Medulla oblongata (tissue), 1 donor: ENCODE data around the gene NOVA2.
A peak's percentile ranks its signal among the peaks of the same experiment; 100 is the strongest.

Experiments
- DNase-seq: peaks from one replicate; pipeline ENCODE4 v3.0.0-alpha.2; 2015; ENCODE audit errors: extremely low spot score

NOVA2 gene

DNA sequence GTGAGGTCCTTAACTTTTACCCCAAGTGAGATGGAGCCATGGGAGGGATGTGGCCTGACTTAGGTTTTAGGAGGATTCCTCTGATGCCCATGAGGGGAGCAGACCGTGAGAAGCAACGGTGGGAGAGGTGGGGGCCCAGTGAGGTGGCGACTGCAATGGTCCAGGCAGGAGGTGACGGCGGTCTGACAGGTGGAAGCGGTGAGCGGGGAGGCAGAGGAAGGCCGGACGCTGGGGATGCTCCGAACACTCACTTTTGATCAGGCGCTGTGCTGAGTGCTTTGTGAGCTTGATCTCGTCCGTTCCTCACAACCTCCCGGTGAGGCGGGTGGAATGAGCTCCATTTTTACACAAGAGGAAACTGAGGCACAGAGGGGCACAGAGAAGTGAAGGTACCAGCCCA lies 11.6 kb downstream of the NOVA2 start:
- no peak for DNase-seq

DNA sequence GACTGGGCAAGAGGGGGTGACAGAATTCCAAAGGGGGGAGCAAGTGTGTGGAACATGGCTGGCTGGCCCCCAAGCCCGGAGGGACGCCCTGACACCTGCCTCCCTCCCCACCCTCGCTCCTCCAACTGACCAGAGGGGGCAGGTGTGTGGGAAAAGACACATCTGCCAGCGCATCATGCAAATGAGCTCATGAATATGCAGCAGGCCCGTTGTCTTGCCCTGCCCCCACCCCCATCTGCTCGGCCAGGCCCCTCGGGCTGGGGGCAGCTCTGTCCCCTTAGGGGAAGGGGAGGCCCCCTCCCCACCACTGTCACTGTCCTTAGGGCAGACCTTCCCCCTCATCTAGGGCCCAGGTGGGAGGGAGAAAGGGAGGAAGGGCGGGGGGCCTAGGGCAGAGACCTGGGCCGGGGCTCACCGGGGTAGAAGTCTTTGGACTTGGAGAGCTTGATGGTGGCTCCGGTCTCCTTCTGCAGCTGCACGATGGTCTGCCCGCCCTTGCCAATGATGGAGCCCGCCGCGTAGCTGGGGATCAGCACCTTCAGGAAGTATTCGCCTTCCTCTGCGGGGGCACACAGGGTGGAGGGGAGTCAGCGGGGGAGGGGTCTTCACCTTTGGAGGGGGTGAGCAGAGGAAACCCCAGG lies 12.9 kb downstream of the NOVA2 start:
- no peak for DNase-seq

DNA sequence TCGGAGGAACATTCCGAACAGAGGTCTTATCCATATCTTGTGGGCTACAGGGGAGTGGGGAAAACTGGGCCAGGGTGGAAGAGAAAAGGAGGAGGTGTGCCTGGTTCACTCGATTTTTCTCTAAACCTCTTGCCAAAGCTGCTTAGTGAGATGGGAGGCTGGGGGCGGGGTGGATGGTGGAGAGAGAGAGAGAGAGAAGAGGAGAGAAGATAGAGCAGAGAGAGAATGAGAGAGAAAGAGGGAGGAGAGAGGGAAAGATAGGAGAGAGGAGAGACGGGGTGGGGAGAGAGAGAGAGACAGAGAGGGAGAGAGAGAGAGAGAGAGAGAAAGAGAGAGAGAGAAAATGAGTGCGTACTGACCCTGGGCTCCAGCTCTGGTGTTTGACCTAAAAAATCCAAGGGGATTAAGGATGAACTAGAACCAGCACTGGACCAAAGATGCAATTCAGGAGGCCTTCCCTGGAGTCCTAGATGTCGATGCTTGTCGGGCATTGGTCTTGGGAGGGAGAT lies 14.1 kb downstream of the NOVA2 start:
- no peak for DNase-seq

DNA sequence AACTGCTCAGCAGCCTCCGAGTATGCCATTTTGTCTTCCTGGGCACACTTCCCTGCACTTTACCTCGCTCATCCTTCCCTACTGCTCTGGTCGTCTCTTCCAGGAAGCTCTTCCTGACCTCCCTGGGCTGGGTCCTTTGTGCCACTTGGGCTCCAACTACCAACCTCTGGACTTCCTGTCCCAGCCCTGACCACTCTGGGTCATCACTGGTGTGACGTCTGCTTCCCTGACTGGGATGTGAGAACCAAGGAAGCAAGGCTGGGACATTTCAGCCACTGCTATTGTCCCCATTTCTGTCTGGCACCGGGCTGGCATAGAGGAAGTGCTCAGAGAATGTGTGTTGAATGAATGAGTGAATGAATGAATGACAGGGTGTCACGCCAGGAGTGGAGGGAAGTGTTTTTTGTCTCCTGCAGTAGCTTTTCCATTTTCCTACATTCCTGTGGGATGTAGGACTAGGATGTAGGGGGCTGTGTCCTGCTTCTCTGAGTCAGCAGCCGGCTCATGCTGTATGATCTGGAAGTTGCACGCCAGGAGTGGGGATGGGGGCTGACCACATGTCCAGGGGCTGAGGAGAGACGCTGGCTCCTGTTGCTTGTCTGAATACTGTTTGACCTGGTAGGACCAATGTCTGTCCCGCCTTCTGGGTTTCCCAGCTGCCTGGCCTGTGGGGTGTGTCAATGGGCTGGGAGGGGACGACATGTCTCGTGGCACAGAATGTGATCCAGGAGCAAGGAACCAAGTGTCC lies 14.7 kb downstream of the NOVA2 start:
- no peak for DNase-seq

DNA sequence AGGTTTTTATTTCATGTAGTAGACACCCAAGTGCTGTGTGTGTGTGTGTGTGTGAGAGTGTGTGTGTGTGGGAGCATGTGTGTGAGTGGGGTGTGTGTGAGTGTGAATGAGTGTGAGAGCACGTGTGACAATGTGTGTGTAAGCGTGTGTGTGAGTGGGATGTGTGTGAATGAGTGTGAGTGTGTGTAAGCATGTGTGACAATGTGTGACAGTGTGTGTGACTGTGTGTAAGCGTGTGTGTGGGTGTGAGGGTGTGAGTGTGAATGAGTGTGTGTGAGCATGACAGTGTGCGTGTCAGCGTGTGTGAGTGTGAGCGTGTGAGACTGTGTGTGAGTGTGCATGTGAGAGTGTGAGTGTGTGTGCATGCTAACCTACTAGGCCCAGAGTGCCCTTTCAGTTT lies 15.3 kb downstream of the NOVA2 start:
- DNase-seq = no peak

DNA sequence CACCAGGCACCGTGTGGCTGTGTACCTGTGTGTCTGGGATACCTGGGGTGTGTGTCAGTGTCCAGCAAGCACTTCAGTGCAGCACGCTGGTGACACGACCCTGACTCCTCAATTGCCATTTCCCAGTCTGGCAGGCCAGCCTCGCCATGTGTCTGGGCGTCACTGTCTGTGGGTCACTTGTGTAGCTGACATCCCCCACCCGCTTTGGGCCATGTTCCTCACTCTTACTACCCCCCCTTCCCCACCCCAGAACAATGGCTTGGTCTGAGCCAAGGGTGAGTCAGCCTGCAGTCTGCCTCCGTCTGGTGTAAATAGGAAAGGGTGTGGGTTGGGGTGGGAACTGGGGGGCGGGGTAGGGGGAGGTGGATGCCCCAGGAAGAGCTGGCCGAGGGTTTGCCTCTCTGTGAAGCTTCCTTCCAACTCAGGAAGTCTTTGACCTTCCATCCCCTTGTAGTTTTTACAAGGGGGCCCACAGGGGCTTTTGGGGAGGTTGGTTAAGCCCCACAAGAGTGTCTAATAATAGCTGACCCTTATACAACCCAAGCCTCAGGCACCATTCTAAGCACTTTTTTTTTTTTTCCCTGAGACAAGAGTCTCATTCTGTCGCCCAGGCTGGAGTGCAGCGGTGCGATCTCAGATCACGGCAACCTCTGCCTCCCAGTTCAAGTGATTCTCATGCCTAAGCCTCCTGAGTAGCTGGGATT lies 17.6 kb downstream of the NOVA2 start:
- DNase-seq = peak; percentile 87

- DNase-seq = no peak
These were observed 19.5 kb downstream of the NOVA2 start for GRCh38 chr19:45954156-45954555.

DNA sequence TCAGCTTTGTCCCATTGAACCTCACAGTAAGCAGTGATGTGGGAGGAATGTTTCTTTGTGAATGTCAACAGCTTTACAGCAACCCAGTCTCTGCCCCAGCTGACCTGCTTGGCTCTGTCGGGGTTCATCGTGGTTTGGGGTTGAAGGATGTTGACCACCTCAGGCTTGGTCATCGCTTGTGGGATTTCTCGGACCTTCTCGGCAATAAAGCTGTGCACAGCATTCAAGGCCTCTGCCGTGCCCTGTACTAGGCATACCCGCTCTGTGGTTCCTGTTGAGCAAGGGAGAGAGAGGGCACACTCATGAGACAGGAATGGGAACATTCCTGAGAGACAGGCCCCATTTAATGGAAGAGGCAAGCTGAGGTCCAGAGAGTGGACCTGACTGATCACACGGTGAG lies 20.0 kb downstream of the NOVA2 start:
- DNase-seq = no peak

GRCh38 chr19:45952686-45953505 lies 20.8 kb downstream of the NOVA2 start:
- DNase-seq = no peak

DNA sequence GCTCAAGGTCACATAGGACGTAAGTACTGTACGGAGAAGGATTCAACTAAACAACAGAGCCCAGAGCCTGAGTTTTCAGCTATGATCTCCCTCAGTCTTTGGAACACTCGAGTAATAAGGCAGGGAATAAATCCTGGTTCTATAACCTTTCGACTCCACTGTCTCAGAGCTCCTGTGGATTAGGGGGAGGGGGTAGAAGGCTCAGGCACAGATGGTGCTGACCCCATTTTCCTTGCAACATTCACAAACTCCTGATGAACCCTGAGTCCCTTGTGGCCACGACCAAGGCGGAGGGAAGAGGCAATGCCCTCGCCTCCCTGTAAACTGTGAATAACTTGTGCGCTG lies 21.4 kb downstream of the NOVA2 start:
- no peak for DNase-seq

GRCh38 chr19:45947926-45948325 lies 25.7 kb downstream of the NOVA2 start:
- no peak for DNase-seq

- DNase-seq = no peak
These were observed 33.2 kb downstream of the NOVA2 start for GRCh38 chr19:45940515-45940805.

DNA sequence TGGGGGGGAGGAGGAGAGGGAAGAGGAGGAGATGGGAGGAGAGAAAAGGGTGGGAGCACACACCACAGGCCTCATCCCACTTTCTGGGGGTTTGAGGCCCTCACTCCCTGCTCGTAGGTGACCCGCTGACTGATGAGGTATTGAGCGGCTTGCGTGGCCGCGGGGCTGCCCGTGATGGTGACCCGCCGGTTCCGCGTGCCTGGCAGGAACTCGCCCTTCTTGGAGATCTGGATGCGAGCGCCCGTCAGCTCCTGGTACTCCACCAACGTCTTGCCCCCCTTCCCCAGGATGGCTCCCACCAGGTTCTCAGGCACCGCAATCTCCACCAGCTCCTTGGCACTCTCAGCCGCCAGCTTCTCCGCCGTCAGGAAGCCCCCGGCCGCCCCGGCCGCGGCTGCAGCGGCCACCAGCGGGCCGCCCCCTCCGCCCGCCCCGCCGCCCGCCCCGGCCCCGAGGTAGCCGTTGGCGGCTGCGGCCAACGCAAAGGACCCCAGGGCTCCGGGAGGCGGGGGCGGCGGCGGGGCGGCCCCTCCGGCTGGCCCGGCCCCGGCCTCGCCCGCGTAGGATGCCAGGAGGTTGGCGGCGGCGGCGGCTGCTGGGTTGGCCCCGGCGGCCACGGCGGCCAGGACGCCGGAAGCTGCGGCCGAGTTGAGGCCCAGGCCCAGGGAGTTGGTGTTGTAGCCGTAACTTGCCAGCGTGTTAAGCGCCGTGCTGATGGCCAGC lies 33.7 kb downstream of the NOVA2 start:
- DNase-seq = no peak

DNA sequence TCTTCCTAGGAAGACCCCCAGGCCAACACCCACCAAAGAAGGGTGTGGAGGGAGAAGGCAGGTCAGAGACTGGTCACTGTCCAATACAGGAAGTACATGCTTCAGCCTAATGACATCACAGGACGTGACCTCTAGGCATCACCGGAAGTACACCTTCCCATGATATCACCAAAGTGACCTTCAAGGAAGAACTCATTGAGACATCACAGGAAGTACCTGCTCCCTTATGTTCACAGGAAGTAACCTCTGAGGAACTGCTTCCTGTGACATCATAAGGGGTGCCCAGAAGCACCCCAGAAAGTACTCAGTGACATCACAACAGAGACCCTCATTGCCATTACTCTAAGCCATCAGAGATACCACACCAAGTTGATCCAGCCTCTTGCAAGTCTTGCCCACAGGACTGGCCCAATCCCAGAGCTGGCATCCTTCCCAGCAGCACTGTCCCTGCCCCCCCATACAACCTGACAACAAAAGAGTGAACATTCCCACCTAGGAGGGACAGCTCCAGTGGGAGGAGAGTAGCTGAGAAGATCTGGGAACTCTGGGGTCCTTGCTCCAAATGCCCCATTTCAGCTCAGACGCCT lies 34.8 kb downstream of the NOVA2 start:
- DNase-seq = no peak

DNA sequence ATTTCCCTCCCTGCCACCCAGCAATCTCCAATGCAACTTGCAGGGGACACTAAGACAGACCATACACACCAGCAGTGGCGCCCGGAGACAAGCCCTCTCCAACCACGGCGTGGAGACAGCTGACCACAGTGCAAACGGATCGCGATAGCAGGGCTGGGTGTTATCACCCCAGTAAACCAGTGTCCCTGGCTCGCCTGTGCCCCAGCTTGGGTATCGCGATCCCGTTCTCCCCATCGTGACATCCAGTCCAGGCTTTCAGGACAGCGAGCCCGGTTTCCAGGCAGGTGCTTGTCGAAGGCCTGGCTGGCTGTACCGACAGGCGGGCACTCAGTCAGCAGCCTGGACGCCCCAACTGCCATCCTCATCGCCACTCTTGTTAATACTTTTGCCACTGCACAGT lies 38.4 kb downstream of the NOVA2 start:
- DNase-seq = no peak

GRCh38 chr19:45934551-45935230 lies 39.0 kb downstream of the NOVA2 start:
- no peak for DNase-seq

DNA sequence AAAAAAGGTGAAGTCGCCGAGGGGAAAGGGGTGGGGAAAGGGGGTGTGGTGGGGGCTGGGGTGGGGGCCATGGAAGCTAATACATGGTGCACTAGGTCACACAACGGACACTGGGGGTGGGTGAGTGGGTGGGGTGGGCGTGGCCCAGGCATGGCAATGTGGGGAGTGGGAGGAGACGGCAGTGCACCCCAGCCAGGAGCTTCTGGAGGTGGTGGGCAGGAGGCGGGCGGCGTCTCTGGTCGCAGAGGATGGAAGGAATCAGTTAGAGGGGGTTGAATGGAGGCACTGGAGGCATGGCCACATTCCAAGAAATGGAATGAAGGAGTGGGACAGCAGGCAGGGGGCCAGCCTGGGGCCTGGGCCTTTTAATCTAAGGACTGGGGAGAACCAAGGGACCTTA lies 39.9 kb downstream of the NOVA2 start:
- DNase-seq = no peak

- no peak for DNase-seq
These were observed 42.6 kb downstream of the NOVA2 start for GRCh38 chr19:45931055-45931454.

- no peak for DNase-seq
These were observed 44.4 kb downstream of the NOVA2 start for GRCh38 chr19:45929247-45929646.

GRCh38 chr19:45927565-45928261 lies 46.0 kb downstream of the NOVA2 start:
- DNase-seq = peak; percentile 92
